Measurements from ENCODE around the gene MICAL3.

DNA sequence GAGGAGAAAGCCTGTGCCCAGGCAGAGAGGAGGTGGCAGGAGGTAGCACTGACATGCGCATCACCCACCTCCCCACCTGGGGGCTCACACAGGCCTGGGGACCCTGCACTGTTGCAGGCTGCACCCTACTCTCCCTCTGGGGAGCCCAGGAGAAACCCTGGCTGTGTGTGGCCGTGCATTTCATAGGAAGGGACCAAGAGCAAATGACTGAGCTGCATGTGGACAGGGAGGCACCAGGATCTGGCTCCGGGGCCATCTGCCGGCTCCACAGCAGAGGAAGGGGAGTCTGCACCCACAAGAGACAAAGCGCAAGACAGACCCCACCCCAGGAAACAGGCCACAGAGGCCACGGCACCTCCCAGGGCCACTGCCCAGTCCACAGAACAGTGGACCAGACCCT lies 272.8 kb downstream of the MICAL3 start:
- TF ChIP-seq TAF1 (IDR thresholded peaks at IDR 0.05; ENCODE audit: control insufficient read depth, extremely low read depth, insufficient read depth, low read length, severe bottlenecking) (no peak), TBL1XR1 (IDR thresholded peaks at IDR 0.05; ENCODE audit: low read length in 2 of 2) (no peak), SIX5 (IDR thresholded peaks at IDR 0.05; ENCODE audit: borderline replicate concordance in 1 of 2, insufficient read depth in 1 of 2, low read depth in 1 of 2, low read length in 2 of 2) (no peak), ARID1B (IDR thresholded peaks at IDR 0.05) (no peak), MAFK (IDR thresholded peaks at IDR 0.05; ENCODE audit: low read length) (no peak), EZH2 (IDR thresholded peaks at IDR 0.05; ENCODE audit: borderline replicate concordance, low read depth, low read length) (no peak)
- TF ChIP-seq, protein P1, sequence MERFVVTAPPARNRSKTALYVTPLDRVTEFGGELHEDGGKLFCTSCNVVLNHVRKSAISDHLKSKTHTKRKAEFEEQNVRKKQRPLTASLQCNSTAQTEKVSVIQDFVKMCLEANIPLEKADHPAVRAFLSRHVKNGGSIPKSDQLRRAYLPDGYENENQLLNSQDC (CRISPR knock-in tag; IDR thresholded peaks at IDR 0.05): no peak
- TF ChIP-seq, protein P2, sequence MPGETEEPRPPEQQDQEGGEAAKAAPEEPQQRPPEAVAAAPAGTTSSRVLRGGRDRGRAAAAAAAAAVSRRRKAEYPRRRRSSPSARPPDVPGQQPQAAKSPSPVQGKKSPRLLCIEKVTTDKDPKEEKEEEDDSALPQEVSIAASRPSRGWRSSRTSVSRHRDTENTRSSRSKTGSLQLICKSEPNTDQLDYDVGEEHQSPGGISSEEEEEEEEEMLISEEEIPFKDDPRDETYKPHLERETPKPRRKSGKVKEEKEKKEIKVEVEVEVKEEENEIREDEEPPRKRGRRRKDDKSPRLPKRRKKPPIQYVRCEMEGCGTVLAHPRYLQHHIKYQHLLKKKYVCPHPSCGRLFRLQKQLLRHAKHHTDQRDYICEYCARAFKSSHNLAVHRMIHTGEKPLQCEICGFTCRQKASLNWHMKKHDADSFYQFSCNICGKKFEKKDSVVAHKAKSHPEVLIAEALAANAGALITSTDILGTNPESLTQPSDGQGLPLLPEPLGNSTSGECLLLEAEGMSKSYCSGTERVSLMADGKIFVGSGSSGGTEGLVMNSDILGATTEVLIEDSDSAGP (CRISPR knock-in tag; IDR thresholded peaks at IDR 0.05): no peak

Measured in K562 (cell line).